ENCODE data around the gene AOPEP. TPM values are rescaled to one million over a fixed set of nuclear protein-coding genes. Genes with fewer than 3 reads are reported as not detected.
A peak's percentile ranks its signal among the peaks of the same experiment; 100 is the strongest.

AOPEP gene
- polyA plus RNA-seq, 3 donors = 56.6 to 63.4 (median 60.7) TPM

DNA sequence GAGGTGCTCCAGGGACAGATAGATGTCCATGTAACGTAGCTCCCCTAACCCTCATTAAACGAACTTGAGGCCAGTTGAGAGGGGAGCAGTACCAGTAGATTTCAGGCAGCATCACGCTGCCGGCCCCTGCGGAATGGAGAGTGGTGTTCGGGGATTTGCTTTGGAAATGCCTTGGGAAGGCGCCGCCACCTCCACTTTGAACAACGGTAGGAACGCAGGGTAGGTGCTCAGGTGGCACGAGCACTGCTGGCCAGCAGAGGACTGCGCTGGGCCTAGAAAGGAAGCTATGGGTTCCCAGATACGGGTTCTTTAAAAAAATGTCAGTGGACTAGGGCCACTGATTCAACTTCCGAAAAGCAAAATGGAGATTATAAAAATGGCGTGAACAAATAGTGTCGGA is 319.3 kb downstream of the AOPEP start:
- DNase-seq (ENCODE audit: extremely low read depth in 1 of 11, low read depth in 9 of 11, low spot score in 4 of 11) = no peak

DNA sequence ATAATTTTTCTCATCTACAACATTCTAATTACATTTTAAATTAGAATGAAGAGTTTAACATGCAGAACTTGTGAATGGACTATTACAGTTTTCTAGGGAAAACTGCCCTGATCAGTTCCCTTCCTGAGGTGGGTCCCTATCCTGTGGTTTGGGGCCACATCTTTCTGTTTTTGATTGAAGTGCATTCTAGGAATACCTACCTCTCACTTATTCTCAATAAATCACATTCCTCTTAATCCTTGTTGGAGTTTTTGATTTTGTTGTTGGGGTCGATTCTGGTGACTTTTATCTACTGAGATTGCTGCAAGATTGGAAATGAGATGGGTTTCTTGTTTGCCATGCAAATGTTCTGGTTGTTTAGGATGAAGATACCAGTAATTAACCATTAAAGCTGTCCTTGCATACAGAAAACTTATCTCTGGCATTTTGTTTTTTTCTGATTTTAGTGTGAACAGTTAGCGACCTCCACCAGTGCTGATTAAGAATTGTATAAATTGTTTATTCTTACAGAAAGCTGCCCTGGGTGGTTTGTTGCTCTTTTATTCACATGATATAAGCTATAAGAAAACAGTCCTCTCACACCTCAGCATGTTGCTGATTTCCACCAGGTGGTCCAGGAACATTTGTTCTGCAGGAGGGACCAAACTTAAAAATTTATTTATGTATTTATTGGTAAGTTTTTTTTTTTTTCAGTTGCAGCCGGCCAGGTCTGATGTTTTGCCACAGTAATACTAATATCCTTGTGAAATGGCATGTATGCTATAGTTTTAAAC is 321.1 kb downstream of the AOPEP start:
- DNase-seq (ENCODE audit: extremely low read depth in 1 of 11, low read depth in 9 of 11, low spot score in 4 of 11) = no peak

- DNase-seq (ENCODE audit: extremely low read depth in 1 of 11, low read depth in 9 of 11, low spot score in 4 of 11) = peak in 1 of 11 donors; percentile 44
These were observed 322.0 kb downstream of the AOPEP start for GRCh38 chr9:95048225-95049087.

DNA sequence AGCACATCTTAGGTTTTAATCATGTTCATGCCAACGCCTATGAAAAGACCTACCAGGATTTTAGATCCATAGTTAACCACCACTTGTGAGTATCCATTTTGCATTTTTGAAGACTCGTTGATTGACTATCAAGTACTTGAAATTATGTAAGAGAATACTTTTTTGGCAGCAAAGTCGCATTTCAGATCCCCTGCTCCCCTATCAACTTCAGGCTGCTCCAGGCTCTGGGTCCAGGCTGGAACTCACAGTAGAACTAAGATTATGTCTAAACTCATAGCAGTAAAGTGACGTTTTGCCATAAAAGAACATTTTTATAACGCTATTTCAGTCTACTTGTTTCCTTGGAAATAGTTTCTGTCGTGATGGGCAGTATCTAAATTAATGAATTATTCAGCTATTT is 323.3 kb downstream of the AOPEP start:
- no peak for DNase-seq (ENCODE audit: extremely low read depth in 1 of 11, low read depth in 9 of 11, low spot score in 4 of 11)

GRCh38 chr9:95053611-95054570 is 327.4 kb downstream of the AOPEP start:
- DNase-seq (ENCODE audit: extremely low read depth in 1 of 11, low read depth in 9 of 11, low spot score in 4 of 11) = no peak

- DNase-seq (ENCODE audit: extremely low read depth in 1 of 11, low read depth in 9 of 11, low spot score in 4 of 11) = no peak
These were observed 328.9 kb downstream of the AOPEP start for GRCh38 chr9:95055334-95055850.

DNA sequence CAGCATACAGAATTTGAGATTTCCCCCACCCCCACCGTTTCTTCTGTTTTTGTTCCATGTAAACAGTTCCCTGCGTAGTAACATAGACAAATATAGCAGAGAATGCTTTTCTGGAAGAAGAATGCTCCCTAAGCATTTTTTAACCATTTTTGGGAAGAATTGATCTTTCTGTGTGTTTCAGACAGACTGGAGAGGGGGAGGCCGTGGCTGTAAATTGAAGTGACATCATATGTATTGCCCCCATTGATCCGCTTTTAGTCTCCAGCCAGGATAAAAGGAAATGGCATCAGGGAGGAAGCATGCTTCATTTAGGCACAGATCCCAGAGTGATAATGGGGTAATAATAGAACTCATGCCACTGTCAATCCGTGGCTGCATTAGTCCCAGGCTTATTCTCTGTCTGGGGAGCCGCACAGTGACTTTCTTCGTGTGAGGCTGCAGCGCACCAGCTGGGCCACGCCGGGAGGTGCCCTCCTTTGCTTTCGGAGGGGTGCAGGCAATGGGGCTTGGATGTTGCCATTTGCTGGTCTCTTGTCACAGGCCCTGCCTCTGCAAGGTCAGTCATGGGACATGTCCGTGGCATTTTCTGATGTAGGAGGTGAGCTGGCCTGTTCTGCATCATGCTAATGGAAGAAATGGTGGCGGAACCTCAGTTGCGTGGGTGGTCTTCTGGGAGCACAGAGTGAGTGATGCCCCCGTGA is 329.5 kb downstream of the AOPEP start:
- peak in 6 of 11 donors; percentile 51 to 75 (median 64) for DNase-seq (ENCODE audit: extremely low read depth in 1 of 11, low read depth in 9 of 11, low spot score in 4 of 11)

DNA sequence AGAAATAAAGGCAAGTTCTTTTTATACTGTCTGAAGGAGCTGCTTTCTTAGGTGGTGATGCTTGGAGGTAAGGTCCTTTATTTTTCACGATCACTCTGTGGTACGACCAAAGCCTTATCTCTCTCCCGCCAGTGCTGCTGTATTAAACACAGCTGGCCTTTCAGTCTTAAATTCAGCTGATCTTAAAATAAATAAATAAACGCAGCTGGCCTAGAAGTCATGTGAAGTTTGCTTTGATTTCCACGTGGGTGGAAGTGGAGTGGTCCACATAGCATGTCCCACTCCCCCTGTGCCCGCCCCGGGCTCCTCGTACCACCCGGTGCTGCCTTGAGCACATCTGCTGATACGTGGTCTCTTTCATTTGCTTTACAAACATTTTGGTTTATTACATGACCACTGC is 330.6 kb downstream of the AOPEP start:
- DNase-seq (ENCODE audit: extremely low read depth in 1 of 11, low read depth in 9 of 11, low spot score in 4 of 11) = no peak

DNA sequence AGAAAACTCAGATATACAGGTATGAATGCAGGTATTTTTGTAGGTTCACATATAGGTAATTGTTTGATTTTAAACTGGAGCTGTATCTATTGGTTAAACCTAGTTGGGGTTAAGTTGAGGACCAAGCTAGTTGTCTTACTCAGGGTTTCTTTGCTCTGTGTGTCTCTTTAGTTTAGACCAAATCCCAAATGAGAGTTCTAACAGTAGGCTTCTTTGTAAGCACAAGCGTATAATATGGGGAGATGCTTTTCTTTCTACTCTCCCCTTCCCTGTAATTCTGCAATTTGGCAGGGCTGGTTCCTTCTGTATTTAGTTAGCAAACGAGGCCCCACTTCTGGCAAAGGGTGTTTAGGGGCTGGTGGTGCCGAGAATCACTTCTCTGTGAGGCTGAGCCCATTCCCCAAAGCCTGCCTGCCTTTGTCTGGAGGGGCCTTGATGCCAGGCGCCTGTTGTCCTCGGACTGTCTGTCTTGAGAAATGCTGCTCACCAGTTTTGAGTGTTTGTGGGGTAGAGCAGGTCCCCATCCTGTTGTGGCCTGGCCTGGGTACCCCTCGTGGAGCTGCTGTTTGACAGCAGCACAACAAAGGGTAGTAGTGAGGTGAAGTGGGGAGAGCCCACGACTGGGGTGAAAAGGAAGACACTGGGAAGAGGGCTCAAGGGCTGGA is 331.8 kb downstream of the AOPEP start:
- no peak for DNase-seq (ENCODE audit: extremely low read depth in 1 of 11, low read depth in 9 of 11, low spot score in 4 of 11)

- DNase-seq (ENCODE audit: extremely low read depth in 1 of 11, low read depth in 9 of 11, low spot score in 4 of 11) = no peak
These were observed 332.4 kb downstream of the AOPEP start for GRCh38 chr9:95058795-95059386.

DNA sequence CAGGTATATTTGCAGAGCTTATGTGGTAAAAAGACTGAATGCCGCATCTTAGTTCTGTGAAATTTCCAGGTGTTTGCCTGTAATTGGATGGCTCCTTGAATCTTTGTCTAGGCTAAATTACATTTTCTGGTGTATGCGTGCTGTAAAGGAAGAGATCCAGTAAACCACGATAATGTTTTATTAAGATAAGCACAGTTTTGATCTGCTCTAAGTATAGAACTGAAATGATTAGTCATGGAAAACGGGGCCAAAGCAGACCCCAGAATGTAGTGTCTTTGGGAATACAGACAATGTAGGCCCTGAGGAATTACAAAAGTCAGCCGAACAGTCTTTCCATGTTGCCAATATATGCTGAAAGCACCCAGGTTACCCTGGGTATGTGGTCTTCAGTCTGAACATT is 333.7 kb downstream of the AOPEP start:
- DNase-seq (ENCODE audit: extremely low read depth in 1 of 11, low read depth in 9 of 11, low spot score in 4 of 11) = no peak

DNA sequence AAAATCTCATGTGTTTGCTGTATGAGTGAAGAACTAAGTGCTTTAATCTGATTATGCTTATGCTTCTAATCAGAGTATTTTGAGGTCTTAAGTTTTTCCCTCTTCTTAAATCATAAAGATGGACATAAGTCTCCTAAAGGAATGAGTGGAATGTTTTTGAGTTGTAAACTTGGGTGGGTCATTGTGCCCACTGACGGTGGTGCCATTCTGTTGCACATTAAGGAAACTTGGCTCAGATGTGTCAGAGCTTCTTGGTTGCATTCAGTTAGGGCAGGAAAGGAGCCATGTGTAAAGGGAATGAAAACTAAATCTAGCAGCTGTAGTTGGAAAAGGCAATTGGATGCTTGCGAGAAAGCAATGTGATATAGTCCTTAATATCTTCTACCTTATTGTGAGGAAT is 334.4 kb downstream of the AOPEP start:
- DNase-seq (ENCODE audit: extremely low read depth in 1 of 11, low read depth in 9 of 11, low spot score in 4 of 11) = no peak

- DNase-seq (ENCODE audit: extremely low read depth in 1 of 11, low read depth in 9 of 11, low spot score in 4 of 11) = no peak
These were observed 335.6 kb downstream of the AOPEP start for GRCh38 chr9:95061916-95062595.

DNA sequence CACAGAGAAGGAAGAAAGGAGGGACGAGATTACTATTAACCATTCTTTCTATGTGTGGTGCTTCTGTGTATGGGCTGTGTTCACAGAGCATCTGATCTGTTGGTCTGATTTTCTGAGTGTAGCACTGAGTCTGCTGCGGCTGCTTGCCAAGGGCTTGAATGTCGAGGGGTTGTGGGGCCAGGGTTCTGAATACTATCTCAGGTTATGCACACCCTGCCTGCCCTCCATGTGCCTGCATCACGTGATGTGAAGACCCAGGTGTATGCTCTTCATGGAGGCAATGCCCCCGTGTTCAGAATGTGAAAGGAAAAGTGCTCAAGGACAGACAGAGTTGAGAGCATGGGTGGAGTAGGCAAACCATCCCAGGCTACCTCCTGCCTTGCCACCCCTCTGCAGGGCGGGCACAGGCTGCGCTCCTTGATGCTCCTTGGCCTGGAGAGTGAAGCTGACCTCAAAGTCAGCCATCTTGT is 336.1 kb downstream of the AOPEP start:
- no peak for DNase-seq (ENCODE audit: extremely low read depth in 1 of 11, low read depth in 9 of 11, low spot score in 4 of 11)

- no peak for DNase-seq (ENCODE audit: extremely low read depth in 1 of 11, low read depth in 9 of 11, low spot score in 4 of 11)
These were observed 336.8 kb downstream of the AOPEP start for GRCh38 chr9:95063300-95063699.

DNA sequence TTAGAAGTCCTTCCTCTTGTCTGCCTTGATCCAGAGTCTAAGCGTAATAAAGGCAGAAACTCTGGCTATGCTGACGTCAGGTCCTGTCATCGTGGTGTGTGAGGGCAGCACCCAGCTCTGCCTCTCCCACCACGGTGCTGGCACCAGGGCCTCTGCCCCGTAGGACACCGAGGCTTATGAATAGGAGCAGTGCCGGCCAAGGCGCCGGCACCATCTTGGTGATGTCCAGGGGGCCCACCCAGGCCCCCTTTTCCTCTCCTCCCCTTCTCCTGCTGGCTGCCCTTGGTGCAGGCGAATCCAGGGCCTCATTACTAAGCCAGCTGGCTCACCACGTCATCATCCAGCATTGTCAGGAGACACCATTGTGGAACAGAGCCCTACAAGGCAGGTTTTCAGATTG is 338.7 kb downstream of the AOPEP start:
- DNase-seq (ENCODE audit: extremely low read depth in 1 of 11, low read depth in 9 of 11, low spot score in 4 of 11) = no peak

DNA sequence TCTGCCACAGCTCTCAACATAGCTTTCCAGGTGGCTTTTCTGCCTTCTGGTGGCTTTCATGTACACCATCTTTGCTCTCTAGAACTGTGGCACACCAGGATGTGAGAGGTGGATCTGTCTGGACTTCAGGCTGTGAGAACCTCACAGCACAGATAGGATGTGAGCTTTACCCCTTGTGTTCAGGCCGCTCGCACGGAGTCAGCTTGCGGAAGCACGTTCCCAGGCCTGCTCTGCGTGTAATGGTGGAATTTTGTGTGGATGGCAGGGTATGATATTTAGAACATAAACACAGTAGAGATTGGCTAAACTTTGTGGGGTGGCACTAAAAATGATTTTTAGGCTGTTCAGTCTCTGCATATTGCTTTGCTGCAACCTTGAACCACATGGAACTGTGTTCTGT is 340.6 kb downstream of the AOPEP start:
- DNase-seq (ENCODE audit: extremely low read depth in 1 of 11, low read depth in 9 of 11, low spot score in 4 of 11) = no peak
